GM12801 (cell line): ENCODE measurements around the gene PTGES3.

Experiments
- TF ChIP-seq, protein P1 (sequence below): IDR thresholded peaks from one replicate; pipeline ENCODE4 v1.5.1; 2011; ENCODE audit warnings: control low read depth; ENCODE audit not compliant: insufficient read length; ENCODE audit errors: extremely low read depth

Gene PTGES3, protein sequence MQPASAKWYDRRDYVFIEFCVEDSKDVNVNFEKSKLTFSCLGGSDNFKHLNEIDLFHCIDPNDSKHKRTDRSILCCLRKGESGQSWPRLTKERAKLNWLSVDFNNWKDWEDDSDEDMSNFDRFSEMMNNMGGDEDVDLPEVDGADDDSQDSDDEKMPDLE

DNA sequence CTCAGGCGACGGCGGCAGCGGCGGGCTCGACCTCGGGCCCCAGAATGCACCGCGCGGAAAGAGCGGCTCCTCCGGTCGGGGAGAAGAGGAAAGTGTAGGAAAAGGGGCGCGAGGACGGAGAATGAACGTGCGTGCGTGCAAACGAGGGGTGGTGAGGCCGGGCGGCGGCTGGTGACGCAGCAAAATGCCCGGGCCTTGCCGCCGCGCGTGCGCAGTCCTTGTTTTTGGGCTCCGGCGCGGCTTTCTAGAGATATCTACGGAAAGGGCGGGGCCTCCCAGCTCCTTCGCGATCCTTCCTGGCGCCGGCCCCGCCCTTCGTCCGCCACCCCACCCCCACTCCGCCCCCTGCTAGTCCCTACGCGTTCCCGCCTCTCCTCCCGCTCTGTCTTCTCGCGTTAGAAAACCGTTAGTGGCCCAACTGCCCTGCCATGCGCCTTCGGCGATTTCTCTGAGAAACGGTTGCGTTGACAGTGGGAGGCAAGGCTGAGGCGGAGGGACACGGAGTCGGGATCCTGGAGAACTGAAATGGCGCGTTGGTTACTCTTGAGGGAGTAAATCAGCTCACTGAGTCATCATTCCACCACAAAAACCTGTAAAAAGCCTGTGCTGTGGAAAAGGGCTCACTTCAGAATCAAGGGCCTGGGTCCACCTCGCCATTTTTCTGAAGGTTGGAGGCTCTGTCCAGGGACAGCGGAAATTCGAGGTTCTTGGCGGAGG lies at the start of gene PTGES3:
PTGES3 (minus strand) TSS at position 156 of the 717 bp plus-strand sequence. CDS start 285 bp downstream, outside the sequence.
- TF ChIP-seq, protein P1, sequence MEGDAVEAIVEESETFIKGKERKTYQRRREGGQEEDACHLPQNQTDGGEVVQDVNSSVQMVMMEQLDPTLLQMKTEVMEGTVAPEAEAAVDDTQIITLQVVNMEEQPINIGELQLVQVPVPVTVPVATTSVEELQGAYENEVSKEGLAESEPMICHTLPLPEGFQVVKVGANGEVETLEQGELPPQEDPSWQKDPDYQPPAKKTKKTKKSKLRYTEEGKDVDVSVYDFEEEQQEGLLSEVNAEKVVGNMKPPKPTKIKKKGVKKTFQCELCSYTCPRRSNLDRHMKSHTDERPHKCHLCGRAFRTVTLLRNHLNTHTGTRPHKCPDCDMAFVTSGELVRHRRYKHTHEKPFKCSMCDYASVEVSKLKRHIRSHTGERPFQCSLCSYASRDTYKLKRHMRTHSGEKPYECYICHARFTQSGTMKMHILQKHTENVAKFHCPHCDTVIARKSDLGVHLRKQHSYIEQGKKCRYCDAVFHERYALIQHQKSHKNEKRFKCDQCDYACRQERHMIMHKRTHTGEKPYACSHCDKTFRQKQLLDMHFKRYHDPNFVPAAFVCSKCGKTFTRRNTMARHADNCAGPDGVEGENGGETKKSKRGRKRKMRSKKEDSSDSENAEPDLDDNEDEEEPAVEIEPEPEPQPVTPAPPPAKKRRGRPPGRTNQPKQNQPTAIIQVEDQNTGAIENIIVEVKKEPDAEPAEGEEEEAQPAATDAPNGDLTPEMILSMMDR, result no peak

DNA sequence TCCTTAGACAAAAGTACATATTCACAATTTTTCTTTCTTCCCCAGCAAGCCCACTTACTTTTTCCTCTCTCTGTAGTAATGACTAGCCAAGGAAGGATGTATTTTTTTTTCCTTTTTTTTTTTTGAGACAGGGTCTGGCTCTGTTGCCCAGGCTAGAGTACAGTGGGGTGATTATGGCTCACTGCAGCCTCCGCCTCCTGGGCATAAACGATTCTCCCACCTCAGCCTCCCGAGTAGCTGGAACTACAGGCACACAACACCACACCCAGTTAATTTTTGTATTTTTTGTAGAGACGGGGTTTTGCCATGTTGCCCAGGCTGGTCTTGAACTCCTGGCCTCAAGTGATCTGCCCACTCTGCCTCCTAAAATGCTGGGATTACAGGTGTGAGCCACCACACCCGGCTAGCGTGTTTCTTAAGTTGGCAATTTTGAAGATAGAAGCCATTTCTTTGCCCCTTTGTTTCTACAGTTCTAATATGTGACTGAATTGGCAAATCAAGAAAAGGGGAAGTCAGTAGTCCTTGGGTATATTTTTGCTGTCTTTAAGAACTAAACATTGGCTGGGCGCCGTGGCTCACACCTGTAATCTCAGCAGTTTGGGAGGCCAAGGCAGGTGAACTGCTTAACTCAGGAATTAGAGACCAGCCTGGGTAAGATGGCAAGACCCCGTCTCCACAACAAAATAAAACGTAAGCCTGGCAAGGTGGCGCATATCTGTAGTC lies 40.2 kb upstream of the PTGES3 start:
- TF ChIP-seq, protein P1, result no peak

DNA sequence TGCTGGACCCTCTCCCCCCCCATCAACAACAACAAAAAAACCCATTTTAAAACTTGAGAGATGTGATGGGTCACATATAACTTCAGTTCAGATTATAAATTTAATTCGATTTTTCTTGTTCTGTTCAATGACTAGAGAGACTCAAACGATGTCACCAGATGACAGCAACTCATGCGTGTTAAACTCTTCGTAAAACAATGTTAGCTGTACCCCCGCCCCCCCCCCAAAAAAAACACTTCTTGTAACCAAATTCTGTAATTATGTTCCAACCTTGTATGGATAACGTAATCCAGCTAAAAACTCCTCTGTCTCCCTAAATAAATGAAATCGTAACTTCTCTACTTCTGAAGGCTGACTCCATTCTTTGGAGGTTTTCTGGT lies 37.6 kb upstream of the PTGES3 start:
- TF ChIP-seq, protein P1, result no peak

DNA sequence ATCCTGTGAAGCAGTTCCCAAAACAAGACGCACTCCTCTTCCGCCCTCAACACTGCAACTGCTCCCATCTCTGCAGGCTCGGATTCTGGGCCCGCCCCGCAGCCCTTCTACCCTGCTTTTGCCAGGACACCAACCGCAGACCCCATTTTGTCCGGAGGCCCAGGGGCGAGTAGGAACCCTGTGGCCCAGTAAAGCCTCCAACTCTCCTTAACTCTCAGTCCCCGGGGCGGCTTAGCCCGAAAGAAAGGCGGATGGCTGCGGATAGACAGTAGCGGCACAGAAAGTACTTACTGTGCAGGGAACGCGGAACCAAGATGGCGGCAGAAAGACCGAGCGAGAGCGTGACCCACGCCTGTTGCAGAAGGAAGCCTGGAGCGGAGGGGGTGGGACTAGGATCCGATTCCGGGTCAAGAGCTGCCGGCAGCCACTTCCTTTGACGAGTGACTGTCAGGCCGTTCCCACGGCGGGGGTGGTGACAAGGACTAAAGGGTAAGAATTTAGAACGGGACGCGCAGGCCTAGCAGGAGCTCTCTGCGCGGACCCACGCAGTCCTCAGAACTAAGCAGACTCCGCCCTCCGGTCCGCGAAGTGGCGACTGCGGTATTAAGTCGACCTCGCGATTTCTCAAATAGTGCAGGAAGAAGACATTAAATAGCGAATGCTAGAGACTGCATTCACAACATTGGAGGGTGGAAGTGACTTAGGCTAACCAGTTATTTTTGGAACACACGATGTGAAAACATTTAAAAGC lies 37.1 kb upstream of the PTGES3 start, which contains the start of gene NACA:
NACA (minus strand) TSS at position 328 of the 751 bp plus-strand sequence. CDS start 778 bp downstream, outside the sequence.
- TF ChIP-seq, protein P1, result no peak

DNA sequence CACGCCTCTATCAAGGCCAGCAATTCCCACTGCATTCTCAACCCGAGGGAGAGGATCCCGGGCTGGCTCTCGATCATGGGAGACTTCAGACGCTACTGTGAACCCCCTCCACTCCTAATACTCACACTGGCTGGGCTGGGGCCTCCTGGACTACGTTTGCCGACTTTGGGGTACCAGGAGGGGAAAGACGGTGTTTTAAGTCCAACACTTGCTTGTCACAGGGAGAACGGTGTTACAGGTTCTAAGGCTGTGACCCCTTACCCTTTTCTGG lies 36.6 kb upstream of the PTGES3 start:
- TF ChIP-seq, protein P1, result no peak

DNA sequence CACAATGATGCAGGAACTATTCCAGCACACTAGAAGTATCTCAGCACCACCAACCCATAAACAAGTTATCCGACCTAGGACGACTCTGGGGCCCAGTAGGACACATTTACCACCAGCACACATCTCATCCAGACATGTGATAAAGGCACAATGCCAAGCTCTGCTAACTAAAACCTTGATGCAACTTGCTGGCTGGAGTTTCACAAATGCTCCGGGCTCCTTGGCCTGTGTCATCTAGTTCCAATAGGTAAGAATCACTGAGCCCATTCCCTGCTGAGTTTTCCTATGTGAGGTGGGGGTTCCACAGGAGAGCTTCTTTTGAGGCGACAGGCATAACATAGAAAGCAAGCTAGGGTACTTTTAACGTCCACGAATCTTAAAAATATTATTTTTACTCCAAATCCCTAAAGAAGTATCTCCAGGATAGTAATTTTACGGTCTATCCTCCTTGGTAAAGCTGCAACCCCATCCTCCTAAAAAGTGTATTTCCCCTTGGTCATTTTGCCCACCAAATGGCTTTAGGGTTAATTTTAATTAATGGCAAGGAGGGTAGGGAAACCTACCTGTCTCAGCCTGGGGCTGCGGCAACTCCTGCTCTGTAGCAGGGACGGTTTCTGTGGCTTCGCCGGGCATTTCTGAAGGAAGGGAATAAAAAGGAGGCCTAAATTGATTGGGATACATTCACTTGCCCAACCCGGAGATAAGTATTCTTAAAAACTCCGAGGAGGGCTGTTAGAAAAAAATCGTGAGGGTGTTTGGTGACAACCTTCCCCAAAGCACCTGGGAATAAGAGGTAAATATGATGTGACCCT lies 36.0 kb upstream of the PTGES3 start:
- TF ChIP-seq, protein P1, result no peak
